HG02943 (cell line): Measurements from ENCODE around the gene HCRTR2.
"Not testable (repeated sequence)": the region's sequence is repeated elsewhere in the genome, so short reads cannot be mapped to it uniquely, and the experiment has no call there.

Source experiments
- ATAC-seq: cut with Tn5 transposase; IDR thresholded peaks from one replicate; pipeline ENCODE4 v1.9.1; 2021; ENCODE audit warnings: mild to moderate bottlenecking, low read depth, moderate library complexity; ENCODE audit not compliant: unreplicated experiment

Gene HCRTR2

GRCh38 chr6:55174211-55175026 lies at the start of gene HCRTR2:
Gene HCRTR2 (plus strand): TSS chr6:55174515. CDS start chr6:55174588, 73 bp downstream.
- no peak for ATAC-seq

GRCh38 chr6:55130806-55131324 lies 43.5 kb upstream of the HCRTR2 start:
- no peak for ATAC-seq

GRCh38 chr6:55131616-55132015 lies 42.7 kb upstream of the HCRTR2 start:
- ATAC-seq: no peak

- ATAC-seq: no peak
Observed at GRCh38 chr6:55136916-55137315, 37.4 kb upstream of the HCRTR2 start.

- ATAC-seq: no peak
Observed at GRCh38 chr6:55137929-55138693, 36.2 kb upstream of the HCRTR2 start.

- ATAC-seq: no peak
Observed at GRCh38 chr6:55141611-55142010, 32.7 kb upstream of the HCRTR2 start.

GRCh38 chr6:55142610-55143009 lies 31.7 kb upstream of the HCRTR2 start:
- no peak for ATAC-seq

- ATAC-seq: no peak
Observed at GRCh38 chr6:55153284-55153683, 21.0 kb upstream of the HCRTR2 start.

- ATAC-seq: not testable (repeated sequence)
Observed at GRCh38 chr6:55158784-55159183, 15.5 kb upstream of the HCRTR2 start.

- no peak for ATAC-seq
Observed at GRCh38 chr6:55167860-55168259, 6.5 kb upstream of the HCRTR2 start.

- no peak for ATAC-seq
Observed at GRCh38 chr6:55175078-55176049, 1.0 kb downstream of the HCRTR2 start.

- ATAC-seq: no peak
Observed at GRCh38 chr6:55176958-55177357, 2.6 kb downstream of the HCRTR2 start.

GRCh38 chr6:55180258-55180657 lies 5.9 kb downstream of the HCRTR2 start:
- ATAC-seq: no peak

- no peak for ATAC-seq
Observed at GRCh38 chr6:55182016-55182650, 7.8 kb downstream of the HCRTR2 start.

- no peak for ATAC-seq
Observed at GRCh38 chr6:55184782-55185530, 10.6 kb downstream of the HCRTR2 start.

- ATAC-seq: no peak
Observed at GRCh38 chr6:55198715-55199114, 24.4 kb downstream of the HCRTR2 start.

- no peak for ATAC-seq
Observed at GRCh38 chr6:55199239-55199638, 24.9 kb downstream of the HCRTR2 start.

- no peak for ATAC-seq
Observed at GRCh38 chr6:55208478-55209458, 34.5 kb downstream of the HCRTR2 start.
